GM23248 (cell line): Measurements from ENCODE around the gene GCG.

Experiments used
- EZH2 ChIP-seq: fragments of 200-600 bp; sonication (generic); IDR thresholded peaks from 2 replicates; pipeline ENCODE4 v1.6.1; 2018; ENCODE audit warnings: antibody characterized with exemption, mild to moderate bottlenecking; ENCODE audit not compliant: insufficient read depth, poor library complexity, severe bottlenecking
- EZH2phosphoT487 ChIP-seq: fragments of 200-600 bp; sonication (generic); IDR thresholded peaks from 2 replicates; pipeline ENCODE4 v1.6.1; 2018; ENCODE audit warnings: antibody characterized with exemption, moderate library complexity, mild to moderate bottlenecking, low read depth; ENCODE audit not compliant: insufficient read depth

DNA sequence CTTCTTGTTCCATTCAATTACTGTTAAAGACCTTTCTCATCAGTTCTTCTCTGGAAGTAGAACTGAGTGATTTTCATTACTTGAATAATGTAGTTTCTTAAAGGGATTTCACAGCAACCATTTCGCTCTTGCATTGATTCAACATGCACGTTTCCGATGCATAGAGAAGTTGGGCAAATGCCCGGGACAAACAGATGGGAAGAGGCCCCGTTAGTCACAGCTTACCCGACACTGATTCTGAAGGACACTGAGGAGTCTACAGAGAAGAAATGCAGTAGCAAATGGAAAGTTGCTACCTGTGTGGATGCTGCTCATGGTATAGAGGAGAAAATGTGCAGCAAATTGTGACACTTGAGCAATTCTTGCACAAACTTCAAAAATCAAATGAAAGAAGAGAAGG, 32.3 kb upstream of the GCG start:
- no peak for TF ChIP-seq EZH2
- TF ChIP-seq EZH2phosphoT487 = no peak
